ENCODE data around the gene MYH7B. TPM values are rescaled to one million over a fixed set of nuclear protein-coding genes. Genes with fewer than 3 reads are reported as not detected.

MYH7B gene
- total RNA-seq, 1 experiment from 2014 or later = 0.34 TPM

- Histone ChIP-seq H3K27me3 (replicated peaks; ENCODE audit: insufficient read depth, low read depth, low read length, poor library complexity) (no peaks in the 10 kb centered on the region), H3K36me3 (ENCODE audit: insufficient read depth, low read length, poor library complexity, severe bottlenecking) (no peaks in the 10 kb centered on the region), H3K9me3 (ENCODE audit: low read depth, low read length, poor library complexity, severe bottlenecking) (no peaks in the 10 kb centered on the region), H3K27ac (ENCODE audit: low read depth, low read length, poor library complexity, severe bottlenecking) (no peak overlapping the region), H3K4me1 (ENCODE audit: insufficient read depth, low read length, poor library complexity, severe bottlenecking) (no peaks in the 10 kb centered on the region), H3K4me3 (ENCODE audit: low read depth, low read length, poor library complexity, severe bottlenecking) (no peak overlapping the region)
- no peak for DNase-seq (ENCODE audit: low spot score)
- BruUV-seq (replicated peaks) = no TSS peak
- TF ChIP-seq, protein P1, sequence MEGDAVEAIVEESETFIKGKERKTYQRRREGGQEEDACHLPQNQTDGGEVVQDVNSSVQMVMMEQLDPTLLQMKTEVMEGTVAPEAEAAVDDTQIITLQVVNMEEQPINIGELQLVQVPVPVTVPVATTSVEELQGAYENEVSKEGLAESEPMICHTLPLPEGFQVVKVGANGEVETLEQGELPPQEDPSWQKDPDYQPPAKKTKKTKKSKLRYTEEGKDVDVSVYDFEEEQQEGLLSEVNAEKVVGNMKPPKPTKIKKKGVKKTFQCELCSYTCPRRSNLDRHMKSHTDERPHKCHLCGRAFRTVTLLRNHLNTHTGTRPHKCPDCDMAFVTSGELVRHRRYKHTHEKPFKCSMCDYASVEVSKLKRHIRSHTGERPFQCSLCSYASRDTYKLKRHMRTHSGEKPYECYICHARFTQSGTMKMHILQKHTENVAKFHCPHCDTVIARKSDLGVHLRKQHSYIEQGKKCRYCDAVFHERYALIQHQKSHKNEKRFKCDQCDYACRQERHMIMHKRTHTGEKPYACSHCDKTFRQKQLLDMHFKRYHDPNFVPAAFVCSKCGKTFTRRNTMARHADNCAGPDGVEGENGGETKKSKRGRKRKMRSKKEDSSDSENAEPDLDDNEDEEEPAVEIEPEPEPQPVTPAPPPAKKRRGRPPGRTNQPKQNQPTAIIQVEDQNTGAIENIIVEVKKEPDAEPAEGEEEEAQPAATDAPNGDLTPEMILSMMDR (conservative IDR thresholded peaks at IDR 0.05; ENCODE audit: low read depth, low read length) = no peak
- TF ChIP-seq EZH2 (IDR thresholded peaks at IDR 0.05; ENCODE audit: borderline replicate concordance, low read depth, low read length, poor library complexity, severe bottlenecking) = no peak
- intact Hi-C loops (cut with micrococcal nuclease; ENCODE audit: unreplicated experiment) = no loop called here
- CTCF ChIA-PET = no interaction called here
- POLR2A ChIA-PET (ENCODE audit: low non-redundant PET) = no interaction called here
These were observed 26.8 kb downstream of the MYH7B start for GRCh38 chr20:34982270-34983088.

- intact Hi-C loops (cut with micrococcal nuclease; ENCODE audit: unreplicated experiment) = no loop called here
- no peak overlapping the region for H3K4me3 ChIP-seq (ENCODE audit: low read depth, low read length, poor library complexity, severe bottlenecking)
These were observed 27.6 kb downstream of the MYH7B start for GRCh38 chr20:34983089-34983820.

DNA sequence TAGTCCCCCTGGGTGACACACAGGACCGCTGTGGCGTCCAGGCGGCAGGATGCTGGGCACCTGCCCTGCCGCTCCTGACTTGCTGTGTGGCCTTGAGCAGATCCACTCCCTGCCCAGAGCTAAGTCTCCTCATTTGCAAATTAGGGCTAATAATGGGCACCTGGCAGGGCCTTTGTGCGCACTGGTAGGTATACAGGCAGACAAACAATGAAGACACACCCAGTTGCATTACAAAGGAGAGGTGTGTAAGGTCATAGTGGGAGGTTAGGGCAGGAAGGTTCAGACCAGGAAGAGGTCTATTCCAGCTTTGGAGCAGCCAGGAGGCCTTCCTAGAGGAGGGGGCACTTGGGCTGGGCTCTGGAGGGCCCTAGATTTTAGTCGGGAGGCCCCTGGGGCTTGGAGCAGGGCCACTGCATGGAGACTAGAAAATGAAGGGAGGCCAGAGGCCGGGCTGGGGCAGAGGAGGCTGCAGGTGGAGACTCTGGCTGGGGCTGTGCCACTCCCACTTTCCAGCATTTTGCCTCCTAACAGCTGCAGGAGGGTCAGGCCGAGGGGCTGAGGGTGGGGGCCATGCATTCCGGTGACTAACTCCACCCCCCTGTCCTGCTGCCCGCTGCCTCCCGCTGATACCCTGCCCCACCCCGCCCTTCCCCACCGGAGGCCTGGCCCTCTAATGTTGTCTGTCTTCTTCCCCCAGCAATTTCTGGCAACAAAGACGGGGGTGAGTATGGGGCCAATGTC, 28.5 kb downstream of the MYH7B start:
- Histone ChIP-seq H3K36me3 (ENCODE audit: insufficient read depth, low read length, poor library complexity, severe bottlenecking) (no peaks in the 10 kb centered on the region), H3K4me1 (ENCODE audit: insufficient read depth, low read length, poor library complexity, severe bottlenecking) (no peaks in the 10 kb centered on the region), H3K27ac (ENCODE audit: low read depth, low read length, poor library complexity, severe bottlenecking) (no peak overlapping the region), H3K4me3 (ENCODE audit: low read depth, low read length, poor library complexity, severe bottlenecking) (no peak overlapping the region), H3K27me3 (replicated peaks; ENCODE audit: insufficient read depth, low read depth, low read length, poor library complexity) (no peaks in the 10 kb centered on the region), H3K9me3 (ENCODE audit: low read depth, low read length, poor library complexity, severe bottlenecking) (no peaks in the 10 kb centered on the region)
- ChIA-PET POLR2A (ENCODE audit: low non-redundant PET) (no interaction called here), CTCF (no interaction called here)
- no peak for TF ChIP-seq EZH2 (IDR thresholded peaks at IDR 0.05; ENCODE audit: borderline replicate concordance, low read depth, low read length, poor library complexity, severe bottlenecking)
- TF ChIP-seq, protein P1 (conservative IDR thresholded peaks at IDR 0.05; ENCODE audit: low read depth, low read length) = no peak
- DNase-seq (ENCODE audit: low spot score) = no peak
- BruUV-seq (replicated peaks) = no TSS peak
- intact Hi-C loops (cut with micrococcal nuclease; ENCODE audit: unreplicated experiment) = no loop called here

More at GRCh38 chr20:34983089-34983820, 27.6 kb downstream of the MYH7B start:
- Histone ChIP-seq H3K36me3 (ENCODE audit: insufficient read depth, low read length, poor library complexity, severe bottlenecking) (no peaks in the 10 kb centered on the region), H3K9me3 (ENCODE audit: low read depth, low read length, poor library complexity, severe bottlenecking) (no peaks in the 10 kb centered on the region), H3K27me3 (replicated peaks; ENCODE audit: insufficient read depth, low read depth, low read length, poor library complexity) (no peaks in the 10 kb centered on the region), H3K4me1 (ENCODE audit: insufficient read depth, low read length, poor library complexity, severe bottlenecking) (no peaks in the 10 kb centered on the region), H3K27ac (ENCODE audit: low read depth, low read length, poor library complexity, severe bottlenecking) (no peak overlapping the region)
- DNase-seq (ENCODE audit: low spot score) = no peak
- TF ChIP-seq, protein P1 (conservative IDR thresholded peaks at IDR 0.05; ENCODE audit: low read depth, low read length) = no peak
- TF ChIP-seq EZH2 (IDR thresholded peaks at IDR 0.05; ENCODE audit: borderline replicate concordance, low read depth, low read length, poor library complexity, severe bottlenecking) = no peak
- no TSS peak for BruUV-seq (replicated peaks)
- POLR2A ChIA-PET (ENCODE audit: low non-redundant PET) = no interaction called here
- CTCF ChIA-PET = no interaction called here
